ENCODE measurements around the gene CDH13. TPM values are rescaled to one million over a fixed set of nuclear protein-coding genes. Genes with fewer than 3 reads are reported as not detected.

Gene CDH13
- total RNA-seq, 3 donors from 2014 or later: 4.9 to 11.2 (median 9.8) TPM

DNA sequence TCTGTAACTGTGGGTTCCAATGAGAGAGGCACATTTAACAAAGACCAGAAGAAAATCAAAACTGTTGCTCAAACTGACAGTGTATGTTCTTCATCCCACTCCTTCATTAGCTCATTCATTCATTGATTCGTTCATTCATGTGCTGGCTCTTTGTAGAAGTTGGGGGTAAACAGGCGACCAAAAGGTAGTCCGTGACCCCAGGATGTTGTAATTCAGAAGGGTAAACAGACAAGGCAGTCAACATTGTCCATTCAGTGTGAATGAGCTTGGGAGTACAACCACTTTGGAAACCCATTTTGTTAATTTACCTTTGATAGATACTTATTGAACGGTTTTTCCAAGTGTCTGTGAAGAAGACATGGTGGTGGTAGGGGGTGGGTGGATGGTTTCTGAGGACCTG is 26.1 kb downstream of the CDH13 start:
- TF ChIP-seq, protein P1, sequence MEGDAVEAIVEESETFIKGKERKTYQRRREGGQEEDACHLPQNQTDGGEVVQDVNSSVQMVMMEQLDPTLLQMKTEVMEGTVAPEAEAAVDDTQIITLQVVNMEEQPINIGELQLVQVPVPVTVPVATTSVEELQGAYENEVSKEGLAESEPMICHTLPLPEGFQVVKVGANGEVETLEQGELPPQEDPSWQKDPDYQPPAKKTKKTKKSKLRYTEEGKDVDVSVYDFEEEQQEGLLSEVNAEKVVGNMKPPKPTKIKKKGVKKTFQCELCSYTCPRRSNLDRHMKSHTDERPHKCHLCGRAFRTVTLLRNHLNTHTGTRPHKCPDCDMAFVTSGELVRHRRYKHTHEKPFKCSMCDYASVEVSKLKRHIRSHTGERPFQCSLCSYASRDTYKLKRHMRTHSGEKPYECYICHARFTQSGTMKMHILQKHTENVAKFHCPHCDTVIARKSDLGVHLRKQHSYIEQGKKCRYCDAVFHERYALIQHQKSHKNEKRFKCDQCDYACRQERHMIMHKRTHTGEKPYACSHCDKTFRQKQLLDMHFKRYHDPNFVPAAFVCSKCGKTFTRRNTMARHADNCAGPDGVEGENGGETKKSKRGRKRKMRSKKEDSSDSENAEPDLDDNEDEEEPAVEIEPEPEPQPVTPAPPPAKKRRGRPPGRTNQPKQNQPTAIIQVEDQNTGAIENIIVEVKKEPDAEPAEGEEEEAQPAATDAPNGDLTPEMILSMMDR (IDR thresholded peaks at IDR 0.05): no peak
- Histone ChIP-seq H3K36me3 (ENCODE audit: low read depth) (no peaks in the 10 kb centered on the region), H3K9me3 (no peaks in the 10 kb centered on the region), H3K4me3 (no peak overlapping the region), H3K4me1 (ENCODE audit: low read depth) (peaks cover 9% of the 10 kb centered on the region)
- DNase-seq (no peak), ATAC-seq (no peak)
- intact Hi-C loops (cut with DNase I, micrococcal nuclease): no loop called here

DNA sequence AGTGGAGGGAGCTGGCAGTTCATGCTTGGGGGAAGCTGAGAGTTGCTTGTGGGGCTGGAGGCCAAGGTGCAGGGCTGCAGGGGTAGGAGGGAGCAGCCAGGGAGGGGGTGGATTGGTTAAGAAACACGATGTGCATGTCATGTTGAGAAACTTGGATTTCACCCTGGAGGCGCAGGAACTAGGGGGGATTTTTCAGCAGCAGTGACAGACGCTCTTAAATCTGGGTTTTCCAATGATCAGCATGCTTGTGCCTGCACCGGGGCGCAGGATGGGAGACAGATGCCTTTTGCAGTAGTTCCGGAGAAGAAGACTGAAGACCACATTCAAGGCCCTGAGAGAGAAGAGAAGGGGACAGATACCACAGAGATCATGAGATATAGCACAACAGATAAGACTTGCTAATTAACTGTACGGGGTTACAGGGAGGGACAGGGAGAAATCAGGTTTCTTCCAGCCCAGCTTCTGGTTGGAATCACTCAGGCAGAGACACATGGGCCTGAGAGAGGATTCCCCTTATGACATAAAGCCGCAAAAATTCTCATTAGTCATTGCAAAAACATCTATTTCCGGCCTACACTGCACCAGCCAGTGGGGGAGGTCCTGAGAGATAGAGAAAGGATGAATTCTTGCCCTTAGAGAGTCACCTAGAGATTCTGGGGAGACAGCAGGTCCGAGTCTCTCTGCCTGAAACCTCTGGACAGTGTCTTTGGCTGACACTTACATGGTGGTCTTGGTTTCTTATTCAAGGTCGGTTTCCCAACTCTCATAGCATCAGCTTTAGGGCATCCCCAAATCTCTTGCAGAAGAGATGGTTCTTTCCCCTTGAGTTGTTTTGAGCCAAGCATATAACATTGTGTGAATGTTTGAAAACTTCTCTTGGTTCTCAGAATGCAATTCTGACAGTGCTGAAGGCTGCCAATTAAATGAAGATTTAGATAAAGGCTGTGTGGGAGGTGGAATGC is 27.1 kb downstream of the CDH13 start:
- H3K4me1 ChIP-seq (ENCODE audit: low read depth): peaks cover 9% of the 10 kb centered on the region
- no peaks in the 10 kb centered on the region for H3K9me3 ChIP-seq
- DNase-seq (peak in 1 of 3 donors; percentile 40), ATAC-seq (peak; percentile 61)
- H3K4me3 ChIP-seq: no peak overlapping the region
- TF ChIP-seq, protein P1 (IDR thresholded peaks at IDR 0.05): no peak
- intact Hi-C loops (cut with DNase I, micrococcal nuclease): no loop called here
- H3K36me3 ChIP-seq (ENCODE audit: low read depth): no peaks in the 10 kb centered on the region

DNA sequence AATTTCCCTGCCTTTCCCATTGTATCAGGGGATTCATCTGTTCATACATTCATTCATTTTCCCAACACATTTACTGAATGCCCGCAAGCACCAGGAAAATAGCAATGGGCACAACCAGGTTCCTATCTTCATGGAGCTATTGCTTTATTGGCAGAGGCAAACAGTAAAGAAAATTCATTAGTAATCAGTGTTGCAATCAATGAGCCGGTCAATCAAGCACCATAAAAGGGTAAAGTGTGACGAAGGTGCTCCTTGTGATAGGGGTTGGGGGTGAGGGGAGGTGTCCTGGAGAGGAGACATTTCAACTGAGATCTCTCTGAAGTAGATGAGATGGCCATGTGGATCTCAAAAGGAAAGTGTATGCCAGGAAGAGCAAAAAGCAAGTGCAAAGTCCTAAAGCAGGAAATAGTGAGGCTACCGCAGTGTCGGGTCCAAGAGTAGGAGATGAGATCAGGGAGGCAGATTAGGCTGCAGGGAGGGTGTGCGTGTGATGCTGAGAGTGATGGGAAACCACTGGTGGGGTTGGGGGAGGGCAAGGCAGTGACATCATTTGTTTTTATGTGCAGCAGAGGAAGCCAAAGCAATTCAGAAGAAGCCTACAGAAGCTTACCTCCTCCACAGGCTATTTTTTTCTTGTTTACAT is 28.4 kb downstream of the CDH13 start:
- TF ChIP-seq, protein P1 (IDR thresholded peaks at IDR 0.05): no peak
- intact Hi-C loops (cut with DNase I, micrococcal nuclease): no loop called here
- DNase-seq (peak in 2 of 3 donors; percentile 40 to 62), ATAC-seq (peak; percentile 72)
- H3K9me3 ChIP-seq: no peaks in the 10 kb centered on the region
- no peaks in the 10 kb centered on the region for H3K36me3 ChIP-seq (ENCODE audit: low read depth)
- H3K4me3 ChIP-seq: no peak overlapping the region
- H3K4me1 ChIP-seq (ENCODE audit: low read depth): peaks cover 9% of the 10 kb centered on the region

DNA sequence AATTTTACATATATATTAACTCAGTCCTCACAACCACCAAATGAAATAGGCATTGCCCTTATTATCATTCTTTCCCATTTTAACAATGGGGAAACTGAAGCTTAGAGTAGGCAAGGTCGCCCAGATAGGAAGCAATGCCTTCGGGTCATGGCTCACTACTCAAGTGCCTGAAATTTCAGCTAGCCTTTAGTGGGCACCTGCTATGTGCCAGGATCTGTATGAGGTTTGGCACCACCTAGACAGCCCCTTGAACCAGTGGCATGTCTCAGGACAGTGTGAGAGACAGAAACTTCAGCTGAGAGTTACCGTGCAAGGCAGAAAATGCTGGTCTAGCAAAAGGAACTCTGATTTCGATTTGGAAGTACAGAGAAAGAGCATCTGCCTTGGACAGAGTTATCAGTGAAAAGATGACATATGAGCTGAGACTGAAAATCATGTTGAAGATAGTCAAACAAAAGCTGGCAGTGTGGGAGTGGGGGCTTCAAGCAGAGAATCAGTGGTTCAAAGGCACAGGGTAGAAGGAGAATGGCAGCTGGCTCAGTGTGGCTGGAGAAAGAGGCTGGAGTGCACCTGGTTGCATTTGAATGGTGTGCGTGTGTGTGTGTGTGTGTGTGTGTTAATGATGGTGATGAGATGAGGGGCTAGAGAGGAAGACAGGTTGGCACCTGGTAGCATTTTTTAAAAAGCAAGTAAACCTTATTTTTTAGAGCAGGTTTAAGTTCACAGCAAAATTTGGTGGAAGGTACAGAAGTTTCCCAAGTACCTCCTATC is 29.1 kb downstream of the CDH13 start:
- intact Hi-C loops (cut with DNase I, micrococcal nuclease): no loop called here
- Histone ChIP-seq H3K36me3 (ENCODE audit: low read depth) (no peaks in the 10 kb centered on the region), H3K9me3 (no peaks in the 10 kb centered on the region), H3K4me1 (ENCODE audit: low read depth) (peaks cover 9% of the 10 kb centered on the region), H3K4me3 (no peak overlapping the region)
- ATAC-seq (no peak), DNase-seq (no peak)
- TF ChIP-seq, protein P1 (IDR thresholded peaks at IDR 0.05): no peak

DNA sequence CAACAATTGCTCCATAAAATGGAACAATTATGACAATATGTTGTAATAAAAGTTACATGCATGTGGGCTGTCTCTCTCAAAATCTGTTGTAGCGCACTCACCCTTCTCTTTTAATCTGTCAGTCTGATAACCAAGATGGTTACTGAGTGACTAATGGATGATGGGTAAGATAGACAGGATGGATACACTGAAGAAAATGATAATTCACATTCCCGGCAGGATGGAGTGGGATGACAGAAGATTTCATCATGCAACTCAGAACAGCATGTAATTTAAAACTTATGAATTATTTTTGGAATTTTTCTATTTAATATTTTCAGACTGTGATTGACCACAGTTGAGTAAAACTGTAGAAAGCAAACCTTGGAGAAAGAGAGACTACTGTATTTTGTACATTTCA is 30.5 kb downstream of the CDH13 start:
- Histone ChIP-seq H3K36me3 (ENCODE audit: low read depth) (no peaks in the 10 kb centered on the region), H3K4me3 (no peak overlapping the region), H3K4me1 (ENCODE audit: low read depth) (peaks cover 4% of the 10 kb centered on the region), H3K9me3 (no peaks in the 10 kb centered on the region)
- TF ChIP-seq, protein P1 (IDR thresholded peaks at IDR 0.05): no peak
- intact Hi-C loops (cut with DNase I, micrococcal nuclease): no loop called here
- DNase-seq (no peak), ATAC-seq (no peak)

All from mucosa of descending colon (tissue), 3 donors.